Right lobe of liver (tissue), 4 donors: ENCODE measurements around the gene TNNT3.

ENCODE experiments used
- POLR2A ChIP-seq: fragments of 450-650 bp; IDR thresholded peaks from one replicate; pipeline ENCODE4 v1.6.1; 2017; ENCODE audit warnings: antibody characterized with exemption, mild to moderate bottlenecking
- TF ChIP-seq, protein P1 (sequence below), 4 donors: fragments of 200-600 bp in 3 of 4; fragments of 450-650 bp in 1 of 4; IDR thresholded peaks; one replicate each; pipeline versions ENCODE4 v1.5.1 to v1.8.0; 2016 to 2022; ENCODE audit warnings: antibody characterized with exemption in 4 of 4, mild to moderate bottlenecking in 2 of 4
- donor health status: DM: no; HTN: no; CAD: no.
- donor health status: DM: no; HTN: no; CAD: no.
- donor health status: DM: no; HTN: yes; CAD: no.

DNA sequence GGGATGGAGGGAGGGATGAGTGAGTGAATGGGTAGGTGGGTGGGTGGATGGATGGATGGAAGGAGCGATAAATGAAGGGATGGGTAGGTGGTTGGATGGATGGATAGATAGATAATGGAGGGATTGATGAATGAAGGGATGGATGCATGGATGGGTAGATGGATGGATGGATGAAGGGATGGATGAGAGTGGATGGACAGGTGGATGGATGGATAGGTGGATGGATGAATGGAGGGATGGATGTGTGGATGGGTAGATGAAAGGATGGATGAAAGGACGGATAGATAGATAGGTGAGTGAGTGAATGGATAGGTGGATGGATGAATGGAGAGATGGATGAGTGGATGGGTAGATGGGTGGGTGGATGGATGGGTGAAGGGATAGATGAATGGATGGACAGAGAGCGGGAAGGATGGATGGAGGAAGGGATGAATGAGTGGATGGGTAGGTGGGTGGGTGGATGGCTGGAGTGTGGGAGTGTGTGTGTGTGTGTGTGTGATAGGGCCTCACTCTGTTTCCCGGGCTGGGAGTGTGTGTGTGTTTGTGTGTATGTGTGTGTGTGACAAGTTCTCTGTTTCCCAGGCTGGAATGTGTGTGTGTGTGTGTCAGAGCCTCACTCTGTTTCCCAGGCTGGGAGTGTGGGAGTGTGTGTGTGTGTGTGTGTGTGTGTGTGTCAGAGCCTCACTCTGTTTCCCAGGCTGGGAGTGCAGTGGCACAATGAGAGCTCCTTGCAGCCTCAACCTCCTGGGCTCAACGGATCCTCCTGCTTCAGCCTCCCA, 25.7 kb upstream of the TNNT3 start:
- TF ChIP-seq, protein P1, sequence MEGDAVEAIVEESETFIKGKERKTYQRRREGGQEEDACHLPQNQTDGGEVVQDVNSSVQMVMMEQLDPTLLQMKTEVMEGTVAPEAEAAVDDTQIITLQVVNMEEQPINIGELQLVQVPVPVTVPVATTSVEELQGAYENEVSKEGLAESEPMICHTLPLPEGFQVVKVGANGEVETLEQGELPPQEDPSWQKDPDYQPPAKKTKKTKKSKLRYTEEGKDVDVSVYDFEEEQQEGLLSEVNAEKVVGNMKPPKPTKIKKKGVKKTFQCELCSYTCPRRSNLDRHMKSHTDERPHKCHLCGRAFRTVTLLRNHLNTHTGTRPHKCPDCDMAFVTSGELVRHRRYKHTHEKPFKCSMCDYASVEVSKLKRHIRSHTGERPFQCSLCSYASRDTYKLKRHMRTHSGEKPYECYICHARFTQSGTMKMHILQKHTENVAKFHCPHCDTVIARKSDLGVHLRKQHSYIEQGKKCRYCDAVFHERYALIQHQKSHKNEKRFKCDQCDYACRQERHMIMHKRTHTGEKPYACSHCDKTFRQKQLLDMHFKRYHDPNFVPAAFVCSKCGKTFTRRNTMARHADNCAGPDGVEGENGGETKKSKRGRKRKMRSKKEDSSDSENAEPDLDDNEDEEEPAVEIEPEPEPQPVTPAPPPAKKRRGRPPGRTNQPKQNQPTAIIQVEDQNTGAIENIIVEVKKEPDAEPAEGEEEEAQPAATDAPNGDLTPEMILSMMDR (IDR thresholded peaks at IDR 0.05) = no peak
- TF ChIP-seq POLR2A = no peak
